Smooth muscle cell of the brain vasculature (primary cell): ENCODE measurements around the gene PPP2R2B.

Source experiments
- DNase-seq: peaks from one replicate; pipeline ENCODE4 v3.0.0-alpha.2; 2012; ENCODE audit warnings: low read depth, low spot score

The PPP2R2B gene

GRCh38 chr5:146785065-146785464 lies 93.5 kb downstream of the PPP2R2B start:
- DNase-seq = no peak

DNA sequence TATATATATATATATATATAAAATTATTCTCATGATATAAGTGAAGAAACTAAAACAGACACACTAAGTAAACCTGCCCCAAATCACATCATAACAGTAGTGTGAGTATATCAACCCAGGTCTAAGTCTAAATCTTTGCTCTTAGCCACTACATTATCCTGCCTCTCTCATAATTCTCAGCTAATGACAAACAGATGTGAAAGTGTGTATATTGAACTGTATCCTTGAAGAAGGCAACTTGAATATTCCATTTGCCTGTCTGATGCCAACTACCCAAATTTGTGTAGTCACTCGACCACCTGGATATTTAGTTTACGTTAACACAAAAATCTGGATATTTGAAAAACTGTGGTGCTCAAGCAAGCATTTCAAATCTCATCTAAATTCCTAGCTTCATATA lies 97.4 kb downstream of the PPP2R2B start:
- DNase-seq = no peak

- no peak for DNase-seq
Measured at GRCh38 chr5:146779211-146779869, 99.2 kb downstream of the PPP2R2B start.

DNA sequence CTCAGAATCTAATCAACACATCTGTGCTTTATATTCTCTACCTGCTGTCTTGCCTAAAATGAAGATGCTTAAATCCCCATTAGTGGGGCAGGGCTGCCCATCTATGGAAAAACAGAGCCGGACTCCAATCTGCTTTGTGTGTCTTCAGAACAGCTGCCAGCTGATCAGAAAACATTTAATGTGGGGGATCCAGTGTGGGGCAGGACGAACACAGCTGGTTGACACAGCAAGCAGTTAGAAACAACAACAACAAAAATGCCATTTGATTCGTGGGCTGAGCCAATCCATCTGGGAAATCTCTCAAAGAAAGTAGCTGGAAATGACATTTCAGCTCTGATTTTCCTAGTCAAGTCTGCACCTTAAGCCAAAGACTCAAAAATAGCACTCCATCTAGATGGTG lies 99.8 kb downstream of the PPP2R2B start:
- DNase-seq = no peak

DNA sequence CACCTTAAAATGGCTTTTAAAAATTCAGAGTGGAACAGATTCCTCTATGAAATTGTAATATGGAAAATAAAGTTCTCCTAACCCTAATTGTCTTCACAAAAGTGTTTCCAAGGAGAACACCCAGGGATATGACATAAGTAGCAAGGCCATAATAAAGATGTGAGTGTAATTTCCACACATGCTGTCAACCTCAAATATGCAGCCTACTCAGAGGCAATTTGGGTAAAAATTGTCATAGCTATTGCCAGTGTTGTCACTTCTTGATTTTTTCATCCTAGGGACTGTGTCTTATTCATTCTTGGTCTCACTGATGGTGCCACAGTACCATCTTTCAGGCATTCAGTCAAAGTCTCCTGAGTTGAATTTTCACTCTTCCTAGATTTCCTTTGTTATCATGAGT lies 100.3 kb downstream of the PPP2R2B start:
- DNase-seq = no peak

DNA sequence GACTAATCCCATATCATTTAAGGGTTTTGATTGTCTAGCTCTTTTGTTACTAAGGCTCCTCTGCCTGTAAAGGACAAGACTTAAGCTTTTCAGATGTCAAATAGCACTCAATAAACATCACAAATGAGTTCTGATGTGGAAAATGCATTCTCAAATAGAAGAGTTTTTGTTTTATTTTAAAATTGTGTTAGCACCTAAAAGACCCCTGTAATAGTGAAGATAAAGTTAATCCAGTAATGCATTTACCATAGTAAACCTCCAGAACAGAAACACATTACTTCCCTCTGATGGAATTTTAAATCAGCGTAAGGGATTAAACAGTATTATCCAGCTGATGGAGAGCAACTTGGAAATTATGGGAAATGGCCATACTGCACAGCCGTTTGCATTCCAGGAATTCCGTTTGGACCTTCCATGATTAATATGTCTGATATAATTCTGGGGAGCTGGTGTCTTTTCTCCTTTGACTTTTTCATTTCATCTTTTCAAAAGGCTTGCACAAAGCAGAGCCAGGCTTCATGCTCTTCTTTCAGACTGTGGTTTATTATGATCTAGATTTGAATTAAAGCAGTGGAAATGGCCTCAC lies 105.6 kb downstream of the PPP2R2B start:
- no peak for DNase-seq

DNA sequence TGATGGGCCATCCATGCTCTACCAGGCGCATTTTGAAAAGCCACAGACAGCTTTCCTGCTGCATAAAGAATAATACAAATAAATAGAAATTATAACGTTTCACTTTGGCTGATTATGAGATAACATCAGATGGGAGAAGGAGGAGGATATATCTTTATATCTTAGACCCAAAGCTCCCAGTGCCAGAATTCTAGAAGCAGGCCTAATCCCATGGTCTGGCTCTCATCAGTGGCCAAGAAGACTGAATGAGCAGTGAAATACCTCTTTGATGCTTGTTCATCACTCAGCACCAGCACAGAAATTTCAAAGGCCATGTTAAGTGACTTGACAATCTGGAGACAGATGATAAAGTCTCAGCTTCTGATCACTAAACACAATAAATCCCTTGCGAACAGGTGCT lies 107.6 kb downstream of the PPP2R2B start:
- no peak for DNase-seq

GRCh38 chr5:146770546-146770945 lies 108.0 kb downstream of the PPP2R2B start:
- DNase-seq = no peak

DNA sequence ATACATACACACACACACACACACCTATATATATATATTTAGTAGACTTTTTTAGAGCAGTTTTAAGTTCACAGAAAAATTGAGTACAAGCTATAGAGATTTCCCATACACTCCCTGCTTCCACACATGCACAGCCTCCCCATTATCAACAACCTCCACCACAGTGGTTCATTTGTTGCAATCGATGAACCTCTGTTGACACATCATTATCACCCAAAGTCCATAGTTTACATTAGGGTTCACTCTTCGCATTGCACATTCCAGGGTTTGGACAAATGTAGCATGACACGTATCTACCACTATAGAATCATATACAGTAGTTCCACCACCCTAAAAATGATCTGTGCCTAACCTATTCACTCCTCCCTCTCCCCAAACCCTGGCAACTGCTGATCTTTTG lies 111.0 kb downstream of the PPP2R2B start:
- DNase-seq = no peak

- DNase-seq = no peak
Measured at GRCh38 chr5:146766013-146766412, 112.5 kb downstream of the PPP2R2B start.

DNA sequence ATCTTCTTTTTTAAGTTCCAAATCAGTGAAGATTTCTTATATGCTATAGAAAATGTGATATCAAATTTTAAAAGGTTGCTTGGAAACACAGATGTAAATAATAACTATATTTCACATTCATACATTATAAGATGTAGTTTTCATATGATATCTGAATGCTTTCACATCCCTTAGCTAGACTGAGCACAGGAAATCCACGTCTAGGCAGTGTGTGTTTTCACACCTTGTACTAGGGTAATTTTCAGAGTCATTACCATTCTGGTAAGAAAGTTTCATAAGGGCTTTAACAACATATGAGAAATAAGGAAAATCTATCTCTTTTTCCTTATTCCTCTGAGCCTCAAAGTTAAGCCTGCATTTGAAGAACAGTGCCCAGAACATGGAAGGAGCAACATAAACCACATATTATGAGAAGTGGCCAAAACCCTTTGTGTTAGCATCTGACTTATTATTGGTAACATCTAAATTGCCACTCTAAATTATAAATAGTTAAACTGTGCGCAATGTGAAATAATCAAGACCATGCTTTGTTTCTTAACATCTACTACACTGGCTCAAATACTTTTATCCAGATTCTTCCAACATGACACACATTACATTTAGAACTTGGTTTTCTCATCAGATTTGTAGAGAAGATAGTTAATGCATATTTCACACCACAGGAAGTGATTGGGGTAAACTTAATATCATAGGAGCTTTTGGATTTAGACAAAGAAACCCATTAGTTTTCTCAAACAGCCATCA lies 113.3 kb downstream of the PPP2R2B start:
- no peak for DNase-seq

GRCh38 chr5:146762830-146763229 lies 115.7 kb downstream of the PPP2R2B start:
- DNase-seq = no peak

DNA sequence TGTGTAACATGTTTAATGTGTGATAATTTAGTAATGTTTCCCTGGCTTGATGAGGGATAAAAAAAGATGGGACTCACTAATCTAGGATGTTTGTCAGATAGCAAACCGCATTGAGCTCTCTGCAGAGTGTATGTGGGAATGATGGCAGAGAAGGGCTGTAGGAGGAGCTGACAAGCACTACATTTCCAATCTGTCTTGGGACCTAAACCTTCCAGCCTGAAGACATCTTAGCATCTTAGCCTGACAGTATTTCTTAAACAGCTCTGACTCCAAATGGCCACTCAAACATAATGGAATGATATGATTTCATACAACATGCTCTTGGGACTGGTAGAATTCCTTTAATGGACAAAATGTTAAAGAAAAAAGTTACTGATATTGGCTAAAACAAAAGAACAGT lies 116.7 kb downstream of the PPP2R2B start:
- DNase-seq = no peak

DNA sequence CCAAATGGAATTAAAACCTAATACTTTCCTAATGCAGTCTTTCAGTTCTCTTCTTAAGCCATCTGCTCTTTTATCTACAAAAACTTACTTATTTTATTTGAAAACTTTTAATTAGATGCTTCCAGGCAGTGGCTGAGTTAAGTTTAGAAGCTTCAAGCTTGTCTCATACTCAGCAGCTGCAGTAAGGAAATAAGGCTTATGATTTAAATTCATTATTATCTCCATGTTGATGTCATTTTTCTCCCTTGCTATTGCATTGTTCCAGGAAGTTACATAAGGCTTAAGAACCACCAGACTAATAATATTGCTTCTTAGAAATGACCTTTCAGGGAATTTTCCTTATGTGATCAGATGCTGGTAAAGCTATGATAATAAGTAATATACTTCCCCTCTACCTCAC lies 119.6 kb downstream of the PPP2R2B start:
- DNase-seq = no peak

DNA sequence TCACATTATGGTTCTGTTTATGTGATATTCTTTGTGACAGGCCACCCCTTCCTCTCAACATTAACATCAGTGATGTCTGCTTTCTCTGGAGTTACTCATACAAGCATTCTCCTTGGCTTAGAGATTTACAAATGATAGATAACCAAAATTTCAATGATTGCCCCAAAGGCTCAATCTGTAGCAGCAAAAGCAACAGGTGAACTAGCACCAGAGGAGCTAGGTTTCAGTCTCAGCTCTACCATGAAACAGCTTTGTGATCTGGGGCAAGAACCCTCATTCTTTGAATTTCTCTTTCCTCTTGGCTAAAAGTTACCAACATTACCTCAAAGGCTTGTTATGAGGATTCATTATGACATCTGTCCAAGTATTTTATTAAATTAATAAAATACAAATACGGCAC lies 120.5 kb downstream of the PPP2R2B start:
- no peak for DNase-seq

DNA sequence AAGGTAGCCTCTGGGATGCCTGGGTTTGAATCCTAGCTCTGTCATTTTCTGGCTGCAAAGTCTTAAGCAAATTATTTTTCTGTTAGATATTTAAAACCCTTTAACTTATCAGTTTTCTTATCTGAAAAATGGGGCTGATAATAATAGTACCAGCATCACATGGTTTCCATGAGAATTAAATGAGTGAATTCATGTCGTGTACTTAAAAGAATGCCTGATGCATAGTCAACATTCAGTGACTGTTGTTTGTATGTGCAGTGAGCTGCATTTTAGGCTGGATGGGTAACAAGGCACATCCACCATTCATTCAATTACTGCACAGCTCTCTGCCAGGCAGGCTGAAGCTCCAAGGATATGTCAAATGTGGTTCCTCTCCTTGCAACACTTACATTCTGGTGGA lies 122.0 kb downstream of the PPP2R2B start:
- DNase-seq = no peak

DNA sequence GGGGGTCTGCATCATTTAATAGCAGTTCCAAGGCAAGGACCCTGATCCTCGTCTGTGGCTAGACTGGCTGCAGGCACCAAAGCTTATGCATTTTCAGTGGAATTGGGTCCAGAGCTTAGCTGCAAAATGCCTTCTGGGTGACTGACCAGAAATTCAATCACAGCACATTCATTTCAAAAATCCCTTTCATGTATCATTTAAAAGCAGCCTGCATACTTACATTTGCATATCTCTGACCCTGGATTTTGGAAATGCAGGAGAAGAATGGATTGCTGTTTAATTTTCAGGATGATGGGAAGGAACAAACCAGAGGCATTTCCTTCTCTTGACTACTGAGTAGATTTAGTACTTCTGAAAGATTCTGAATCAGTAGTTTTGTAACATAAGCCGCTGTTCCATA lies 122.8 kb downstream of the PPP2R2B start:
- no peak for DNase-seq

DNA sequence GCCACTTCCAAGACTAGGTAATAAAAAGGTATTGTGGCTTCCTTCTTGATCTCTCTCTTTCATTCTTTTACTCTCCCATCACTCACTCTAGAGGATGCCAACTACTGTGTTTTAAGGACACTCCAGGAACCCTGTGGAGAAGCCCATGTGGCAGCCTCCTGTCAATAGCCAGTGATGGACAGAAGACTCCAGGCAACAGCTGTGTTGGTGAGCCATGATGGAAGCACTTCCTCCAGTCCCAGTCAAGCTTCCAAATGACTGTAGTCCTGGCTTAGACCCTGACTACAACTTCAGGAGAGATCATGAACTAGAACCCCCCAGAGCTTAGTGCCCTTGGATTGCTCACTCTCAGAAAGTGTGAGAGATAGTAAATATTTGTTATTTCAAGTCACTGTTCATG lies 123.9 kb downstream of the PPP2R2B start:
- no peak for DNase-seq

DNA sequence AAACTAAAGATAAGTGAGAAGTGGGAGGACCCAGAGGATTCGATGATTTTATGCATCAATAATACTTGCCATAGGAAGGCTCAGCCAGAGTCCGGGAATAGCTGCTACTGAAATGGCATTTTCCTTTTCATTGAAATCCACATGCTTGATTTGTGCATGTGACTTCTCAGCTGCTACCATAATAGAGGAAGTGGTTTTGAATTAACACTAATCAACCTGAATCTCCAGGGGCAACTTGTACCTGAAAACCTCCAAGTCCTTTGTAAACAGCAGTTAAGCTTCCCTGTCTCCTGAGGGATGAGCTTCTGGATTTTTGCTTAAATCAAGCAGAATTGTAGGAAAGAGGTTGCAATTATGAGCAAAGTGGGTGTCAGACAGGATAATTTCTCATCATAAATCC lies 124.9 kb downstream of the PPP2R2B start:
- no peak for DNase-seq

- DNase-seq = no peak
Measured at GRCh38 chr5:146751781-146752401, 126.7 kb downstream of the PPP2R2B start.

GRCh38 chr5:146751054-146751453 lies 127.5 kb downstream of the PPP2R2B start:
- DNase-seq = no peak

DNA sequence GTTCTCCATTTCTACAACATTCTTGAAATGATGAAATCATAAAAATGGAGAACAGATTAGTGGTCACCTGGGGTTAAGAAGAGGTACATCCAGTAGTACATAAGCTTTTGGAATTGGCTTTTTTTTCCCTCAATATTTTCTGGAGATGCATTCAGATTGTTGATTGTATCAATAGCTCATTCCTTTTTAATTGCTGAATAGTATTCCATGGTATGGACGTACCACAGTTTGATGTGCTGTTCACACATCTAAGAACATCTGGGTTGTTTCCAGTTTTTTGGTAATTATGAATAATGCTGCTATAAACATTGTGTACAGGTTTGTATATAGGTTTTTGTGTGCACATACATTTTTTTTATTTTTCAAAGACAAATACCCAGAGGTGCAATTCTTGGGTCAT lies 130.0 kb downstream of the PPP2R2B start:
- no peak for DNase-seq
